ENCODE results near the gene VIP.
"Not testable (repeated sequence)": the region's sequence is repeated elsewhere in the genome, so short reads cannot be mapped to it uniquely, and the experiment has no call there.

VIP gene

DNA sequence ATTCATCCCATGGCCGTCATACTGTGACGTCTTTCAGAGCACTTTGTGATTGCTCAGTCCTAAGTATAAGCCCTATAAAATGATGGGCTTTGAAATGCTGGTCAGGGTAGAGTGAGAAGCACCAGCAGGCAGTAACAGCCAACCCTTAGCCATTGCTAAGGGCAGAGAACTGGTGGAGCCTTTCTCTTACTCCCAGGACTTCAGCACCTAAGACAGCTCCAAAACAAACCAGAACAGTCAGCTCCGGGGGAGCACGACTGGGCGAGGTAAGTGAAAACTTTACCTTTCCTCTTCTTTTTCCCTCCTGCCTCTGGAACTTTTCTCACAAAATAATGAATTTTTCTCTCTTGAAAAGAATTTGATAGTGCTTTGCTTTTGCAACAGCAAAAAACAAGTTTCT lies at the start of gene VIP:
VIP (plus strand) TSS at position 104 of the 400 bp plus-strand sequence. CDS start 1,381 bp downstream, outside the sequence.
- no peak for DNase-seq

DNA sequence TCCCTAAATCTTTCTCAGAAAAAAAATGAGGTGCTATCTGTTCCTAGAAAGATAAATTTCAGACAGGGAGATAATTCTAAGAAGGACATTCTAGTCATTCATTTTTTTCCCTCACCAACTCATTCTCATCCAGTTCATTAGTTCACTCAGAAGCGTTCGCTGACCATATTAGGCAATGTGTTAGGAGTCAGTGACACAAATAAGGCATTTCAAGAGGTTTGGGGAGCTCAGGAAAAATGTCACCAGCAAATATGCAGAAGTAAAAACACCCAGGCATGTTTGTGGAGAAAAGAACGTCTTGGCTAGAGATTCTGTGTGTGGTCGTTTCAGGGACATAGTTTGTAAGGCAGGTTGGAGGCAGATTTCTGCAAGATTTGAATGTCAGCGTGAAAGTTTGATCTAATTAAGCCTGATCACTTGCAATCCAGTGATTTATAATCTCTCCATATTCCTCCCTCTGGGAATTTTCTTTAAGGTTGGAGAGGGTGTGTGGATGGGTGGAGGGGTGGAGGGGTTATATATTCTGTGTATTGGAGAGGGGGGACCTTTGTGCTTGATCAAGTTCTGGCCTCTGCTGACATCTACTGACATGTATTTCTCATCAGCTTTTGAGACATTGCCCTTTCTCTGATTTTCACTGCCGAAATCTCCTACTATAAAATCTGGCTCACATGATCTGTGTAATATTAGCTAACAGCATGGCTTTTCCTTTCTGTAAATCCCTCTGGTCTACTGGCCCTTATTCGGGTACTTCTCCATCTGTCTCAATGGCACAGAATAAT lies 49.3 kb upstream of the VIP start:
- DNase-seq, result no peak

- no peak for DNase-seq
These were observed 48.7 kb upstream of the VIP start for GRCh38 chr6:152701863-152702401.

GRCh38 chr6:152703750-152704149 lies 46.8 kb upstream of the VIP start:
- DNase-seq, result not testable (repeated sequence)

DNA sequence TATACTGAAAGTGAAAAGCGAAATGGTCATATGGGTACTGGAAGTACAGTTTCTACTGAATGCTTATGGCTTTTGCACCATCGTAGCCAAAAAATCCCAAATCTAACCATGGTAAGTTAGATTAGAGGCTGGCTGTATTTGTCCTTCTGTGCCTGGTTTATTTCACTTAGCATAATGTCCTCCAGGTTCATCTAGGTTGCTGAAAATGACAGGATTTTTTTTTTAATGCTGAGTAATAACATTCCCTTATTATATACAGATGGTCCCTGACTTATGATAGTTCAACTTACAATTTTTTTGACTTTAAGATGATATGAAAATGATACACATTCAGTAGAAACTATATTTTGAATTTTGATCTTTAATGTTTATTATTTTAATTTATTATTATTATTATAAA lies 45.3 kb upstream of the VIP start:
- no peak for DNase-seq

- no peak for DNase-seq
These were observed 34.3 kb upstream of the VIP start for GRCh38 chr6:152716322-152716721.

- DNase-seq, result peak; percentile 16
These were observed 29.6 kb upstream of the VIP start for GRCh38 chr6:152720974-152721373.

DNA sequence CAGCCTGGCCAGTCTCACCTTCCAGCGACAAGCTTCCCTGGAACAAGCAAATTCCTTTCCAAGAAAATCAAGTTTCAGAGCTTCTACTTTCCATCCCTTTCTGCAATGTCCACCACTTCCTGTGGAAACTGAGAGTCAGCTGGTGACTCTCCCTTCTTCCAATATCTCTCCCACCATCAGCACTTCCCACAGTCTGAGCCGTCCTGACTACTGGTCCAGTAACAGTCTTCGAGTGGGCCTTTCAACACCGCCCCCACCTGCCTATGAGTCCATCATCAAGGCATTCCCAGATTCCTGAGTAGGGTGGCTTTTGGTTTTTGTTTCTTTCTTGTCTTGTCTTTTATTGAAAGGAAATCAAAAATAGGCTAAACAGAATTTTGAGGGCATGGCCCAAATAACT lies 28.6 kb upstream of the VIP start:
- no peak for DNase-seq

DNA sequence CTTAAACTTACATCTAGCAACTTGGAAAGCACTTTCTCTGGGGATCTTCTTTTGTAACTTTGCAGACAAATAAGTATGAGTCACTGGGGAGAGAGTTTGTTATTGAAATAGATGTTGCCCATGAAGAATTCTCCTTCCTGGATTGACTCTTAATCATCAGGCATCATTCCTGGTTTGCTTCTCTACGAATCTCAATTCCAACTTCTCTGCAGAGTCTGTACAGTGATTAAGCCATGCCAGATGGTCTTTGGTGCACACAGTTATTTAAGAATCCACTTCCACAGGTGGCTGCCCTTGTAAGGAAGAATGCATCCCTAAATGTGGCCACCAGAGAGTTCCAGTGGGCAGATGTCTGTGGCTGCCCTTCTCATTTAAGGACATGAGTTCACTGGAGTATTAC lies 27.2 kb upstream of the VIP start:
- no peak for DNase-seq

DNA sequence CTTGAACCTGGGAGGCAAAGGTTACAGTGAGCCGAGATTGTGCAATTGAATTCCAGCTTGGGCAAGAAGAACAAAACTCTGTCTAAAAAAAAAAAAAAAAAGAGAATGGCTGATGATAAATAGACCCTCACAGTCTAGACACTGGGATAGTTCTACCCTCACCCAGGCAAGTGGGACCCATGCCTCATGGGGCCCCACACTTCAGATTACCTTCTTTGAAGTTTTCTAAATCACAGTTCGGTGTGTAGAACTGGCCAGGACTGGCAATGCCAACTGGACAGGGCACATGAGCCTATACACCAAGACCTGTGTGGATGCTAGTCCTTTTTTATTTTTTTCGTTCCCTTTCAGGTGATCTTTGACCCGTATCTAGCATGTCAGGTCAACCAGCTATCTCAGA lies 24.3 kb upstream of the VIP start:
- DNase-seq, result no peak

- DNase-seq, result no peak
These were observed 23.1 kb upstream of the VIP start for GRCh38 chr6:152727507-152727906.

DNA sequence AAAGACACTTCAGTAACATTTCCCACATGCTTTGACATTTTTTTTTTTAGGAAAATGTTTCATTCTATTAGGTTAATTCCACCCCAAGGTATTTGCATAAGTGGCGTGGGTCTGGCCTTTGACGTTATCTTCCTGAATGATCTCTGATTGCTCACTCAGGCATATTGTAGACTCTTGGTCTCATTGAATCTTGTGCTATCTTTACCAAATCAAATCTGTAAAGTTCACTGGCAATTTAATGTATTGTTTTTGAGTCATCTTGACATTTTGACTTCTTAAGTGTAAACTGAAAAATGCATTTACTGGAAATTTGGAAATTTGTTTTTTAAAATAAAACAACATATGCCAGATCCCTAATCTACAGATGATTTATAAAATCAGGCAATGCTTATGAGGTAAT lies 16.0 kb upstream of the VIP start:
- no peak for DNase-seq

DNA sequence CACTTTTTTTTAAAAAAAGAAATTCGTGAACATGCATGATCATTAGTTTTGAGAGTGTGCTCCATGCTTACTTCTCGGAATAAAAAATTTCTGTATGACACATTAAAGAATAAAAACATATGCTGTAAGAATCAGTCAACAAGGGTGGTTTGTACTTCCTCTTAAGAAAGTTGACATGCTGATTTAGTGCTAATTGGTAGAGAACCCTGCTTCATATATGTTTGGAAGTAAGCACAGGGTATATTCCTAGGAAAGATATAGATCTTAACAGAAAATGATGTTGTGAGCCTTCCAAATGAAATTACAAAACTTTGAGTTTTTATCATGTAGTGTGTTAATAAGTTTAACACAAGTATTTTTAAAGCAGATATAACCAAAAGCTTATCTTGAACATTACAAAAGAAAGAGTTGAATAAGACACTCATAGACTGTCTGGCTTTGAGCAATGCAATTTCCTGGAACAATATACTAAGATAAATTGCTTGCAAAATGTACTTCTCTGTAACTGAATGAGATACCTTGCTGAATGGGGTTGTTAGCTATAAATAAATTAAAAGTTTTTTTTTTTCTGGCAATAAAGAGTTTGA lies 13.8 kb upstream of the VIP start:
- DNase-seq, result no peak

DNA sequence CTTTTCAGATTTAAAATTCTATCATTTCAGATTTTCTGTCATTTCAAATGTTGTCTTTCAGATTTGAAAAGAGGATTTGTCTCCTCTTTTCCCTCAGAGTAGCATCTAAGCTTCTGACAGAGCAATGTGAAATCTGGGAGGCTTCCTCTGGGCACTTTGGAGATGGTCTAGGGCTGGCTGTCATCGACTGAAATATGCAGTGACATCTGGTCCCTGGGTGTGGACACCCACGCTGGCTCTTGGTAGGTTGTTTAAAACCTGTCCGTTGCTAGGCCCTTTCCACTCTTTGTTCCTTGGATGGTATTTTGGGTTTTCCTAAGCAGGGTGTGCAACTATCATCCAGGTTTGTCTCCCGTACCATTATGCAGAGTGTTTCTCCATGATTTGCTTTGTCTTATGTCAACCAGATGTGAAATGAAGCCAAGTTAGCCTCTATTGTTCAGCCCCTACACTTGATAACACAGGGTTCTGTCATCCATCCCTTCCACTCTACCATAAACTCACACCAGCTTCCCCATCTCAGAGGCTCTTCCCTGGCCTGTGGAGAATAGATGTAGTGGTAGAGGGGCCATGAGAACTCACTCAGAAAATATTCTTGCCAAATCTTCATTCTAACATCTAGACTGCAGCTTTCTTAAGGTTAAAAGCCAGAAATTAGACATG lies 5.0 kb upstream of the VIP start:
- DNase-seq, result no peak

DNA sequence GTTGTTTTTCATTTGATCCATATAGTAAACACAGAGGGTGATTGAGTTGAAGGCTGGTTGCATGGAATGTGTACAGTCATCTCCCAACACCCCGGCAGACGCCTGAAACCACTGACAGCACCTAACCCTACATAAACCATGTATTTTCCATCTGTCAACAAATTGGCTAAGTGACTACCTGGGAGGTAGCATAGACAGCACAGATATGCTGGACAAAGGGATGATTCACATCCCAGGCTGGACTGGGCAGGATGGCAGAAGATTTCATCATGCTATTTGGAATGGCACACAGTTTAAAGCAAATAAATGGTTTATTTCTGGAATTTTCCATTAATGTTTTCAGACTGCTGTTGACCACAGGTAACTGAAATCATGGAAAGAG lies 4.4 kb upstream of the VIP start:
- DNase-seq, result no peak

GRCh38 chr6:152748843-152749242 lies 1.8 kb upstream of the VIP start:
- DNase-seq, result no peak

DNA sequence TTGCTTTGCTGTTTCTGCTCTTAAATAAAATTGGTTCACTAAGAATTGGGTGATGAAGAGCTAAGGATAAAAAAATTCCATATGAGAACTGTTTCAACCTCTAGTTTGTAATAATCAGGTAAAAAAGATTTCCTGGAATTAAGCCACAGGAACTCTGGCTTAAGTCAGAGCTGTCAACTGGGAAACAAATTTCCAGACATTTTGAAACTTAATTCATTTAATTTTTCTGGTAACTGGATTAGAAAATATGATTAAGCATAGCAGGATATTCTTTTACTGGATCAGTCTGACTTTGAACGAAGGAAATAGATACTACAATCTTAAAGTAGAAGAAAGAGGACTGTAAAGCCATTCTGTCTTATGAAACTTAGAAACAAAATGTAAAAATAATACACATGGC lies 1.3 kb upstream of the VIP start:
- no peak for DNase-seq

DNA sequence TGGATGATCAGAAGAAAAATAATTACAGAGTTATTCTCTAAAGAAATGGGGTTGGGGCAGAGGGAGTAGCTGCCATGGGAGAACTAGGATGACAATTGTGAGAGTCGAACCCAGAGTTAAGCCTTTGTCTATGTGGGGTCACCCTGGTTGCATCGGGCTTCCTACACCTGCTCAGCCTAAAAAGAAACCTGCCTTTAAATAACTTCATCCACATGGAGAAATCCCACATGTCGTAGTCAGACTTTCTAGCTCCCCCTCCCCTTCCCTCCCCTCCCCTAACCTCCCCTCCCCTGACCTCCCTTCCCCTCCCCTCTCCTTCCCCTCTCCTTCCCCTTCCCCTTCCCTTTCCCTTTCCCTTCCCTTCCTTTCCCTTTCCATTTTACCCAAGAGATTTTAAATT lies 14.7 kb downstream of the VIP start:
- no peak for DNase-seq

DNA sequence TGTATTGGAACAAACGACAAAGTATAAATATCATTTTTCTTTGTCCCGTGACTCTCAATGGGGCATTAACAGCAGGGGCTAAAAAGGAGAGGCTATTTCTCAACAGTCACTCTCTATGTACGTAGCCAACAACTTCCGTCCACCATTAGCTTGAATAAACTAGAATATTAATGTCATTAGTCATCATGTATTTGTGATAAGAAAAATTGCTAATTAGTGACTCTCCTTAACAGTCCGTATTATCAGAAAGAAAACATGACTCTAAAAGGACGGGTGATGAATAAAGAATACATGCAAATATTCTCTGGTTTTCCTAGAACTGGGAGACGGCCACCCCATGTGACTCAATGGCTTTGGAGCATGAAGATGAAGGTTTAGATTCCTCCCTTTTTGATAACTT lies 18.6 kb downstream of the VIP start:
- no peak for DNase-seq

GRCh38 chr6:152769993-152770392 lies 19.4 kb downstream of the VIP start:
- DNase-seq, result no peak

GRCh38 chr6:152771061-152771687 lies 20.6 kb downstream of the VIP start:
- DNase-seq, result no peak

- DNase-seq, result no peak
These were observed 24.8 kb downstream of the VIP start for GRCh38 chr6:152775428-152775827.

- DNase-seq, result no peak
These were observed 26.2 kb downstream of the VIP start for GRCh38 chr6:152776833-152777232.
